ENCODE data around the gene XDH.

The XDH gene

DNA sequence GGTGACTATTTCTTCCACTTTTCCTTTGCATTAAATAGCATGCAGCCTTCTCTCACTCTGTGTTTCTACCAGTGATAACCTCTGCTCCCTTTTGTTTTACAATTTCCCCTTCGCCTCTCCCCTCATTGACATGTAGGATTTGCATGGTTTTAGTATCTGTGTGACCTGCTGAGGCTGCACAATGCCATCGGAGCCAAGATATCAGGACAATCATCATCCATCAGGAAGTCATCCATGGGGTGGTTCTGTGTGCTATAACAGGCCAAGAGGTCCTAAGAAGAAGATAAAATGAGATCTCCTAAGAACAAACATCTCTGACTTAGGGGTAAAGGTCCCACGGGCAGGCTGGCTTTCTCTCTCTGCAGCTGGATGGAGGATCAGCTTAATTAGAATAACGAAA lies 115.0 kb downstream of the XDH start:
- Histone ChIP-seq H2AK5ac (ENCODE audit: low read length, severe bottlenecking) (no peak overlapping the region), H2BK12ac (ENCODE audit: low read length in 2 of 2) (no peak overlapping the region), H3K14ac (ENCODE audit: low read length in 2 of 2) (no peak overlapping the region), H4K8ac (ENCODE audit: low read length) (no peak overlapping the region), H3K36me3 (ENCODE audit: control insufficient read depth in 1 of 2, insufficient read depth in 2 of 2, low read depth in 1 of 2, low read length in 2 of 2) (no peaks in the 10 kb centered on the region), H3K4ac (ENCODE audit: low read depth in 1 of 2, low read length in 2 of 2) (no peak overlapping the region), H3K9me3 (ENCODE audit: control insufficient read depth, low read length) (no peaks in the 10 kb centered on the region), H2AFZ (ENCODE audit: low read depth, low read length) (no peak overlapping the region), H3K18ac (ENCODE audit: low read depth in 1 of 2, low read length in 2 of 2) (no peak overlapping the region), H3K4me1 (ENCODE audit: control insufficient read depth, insufficient read depth, low read depth, low read length) (peaks cover 18% of the 10 kb centered on the region), H2BK5ac (ENCODE audit: low read depth, low read length, poor library complexity, severe bottlenecking) (no peak overlapping the region), H2BK15ac (ENCODE audit: low read depth, poor library complexity, severe bottlenecking) (no peak overlapping the region), H3K4me2 (ENCODE audit: low read length, poor library complexity, severe bottlenecking) (no peak overlapping the region), H3K79me1 (replicated peaks; ENCODE audit: low read length, poor library complexity, severe bottlenecking) (no peaks in the 10 kb centered on the region), H3K4me3 (ENCODE audit: insufficient read depth in 1 of 2, low read depth in 1 of 2, low read length in 2 of 2) (no peak overlapping the region), H4K91ac (ENCODE audit: low read length) (no peak overlapping the region), H3K9ac (ENCODE audit: low read length) (no peak overlapping the region), H3K27ac (ENCODE audit: low read length, poor library complexity, severe bottlenecking) (no peak overlapping the region), H3K27me3 (ENCODE audit: control insufficient read depth in 1 of 2, insufficient read depth in 1 of 2, low read length in 2 of 2) (peaks cover 0 to 4% of the 10 kb centered on the region in 2 experiments), H2BK120ac (ENCODE audit: low read depth, low read length) (no peak overlapping the region), H3K23ac (ENCODE audit: low read length in 2 of 2) (no peak overlapping the region)
- no peak for DNase-seq
- WGBS, result 72% methylated on average over 4 of the region's 4 CpGs

DNA sequence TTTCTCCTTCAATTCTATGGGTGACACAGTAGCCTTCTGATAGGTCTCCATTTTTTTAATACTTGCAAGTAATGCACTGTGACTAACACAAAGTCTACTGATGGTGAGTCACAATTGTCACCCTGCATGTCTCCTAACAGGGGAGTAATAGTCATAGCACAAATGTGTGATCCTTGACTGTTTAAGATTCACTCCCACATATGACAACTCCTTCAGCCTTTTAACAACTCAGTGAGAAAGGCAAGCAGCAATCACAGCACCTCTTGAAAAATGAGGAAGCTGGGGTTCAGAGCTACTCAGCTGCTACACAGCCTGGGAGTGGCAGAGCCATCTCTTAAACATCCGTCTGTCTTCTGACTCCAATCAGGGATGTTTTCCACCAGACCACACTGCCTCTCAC lies 116.8 kb downstream of the XDH start:
- 82% methylated on average over 1 of the region's 1 CpG for WGBS
- H3K4me3 ChIP-seq (ENCODE audit: insufficient read depth in 1 of 2, low read depth in 1 of 2, low read length in 2 of 2), result no peak overlapping the region

DNA sequence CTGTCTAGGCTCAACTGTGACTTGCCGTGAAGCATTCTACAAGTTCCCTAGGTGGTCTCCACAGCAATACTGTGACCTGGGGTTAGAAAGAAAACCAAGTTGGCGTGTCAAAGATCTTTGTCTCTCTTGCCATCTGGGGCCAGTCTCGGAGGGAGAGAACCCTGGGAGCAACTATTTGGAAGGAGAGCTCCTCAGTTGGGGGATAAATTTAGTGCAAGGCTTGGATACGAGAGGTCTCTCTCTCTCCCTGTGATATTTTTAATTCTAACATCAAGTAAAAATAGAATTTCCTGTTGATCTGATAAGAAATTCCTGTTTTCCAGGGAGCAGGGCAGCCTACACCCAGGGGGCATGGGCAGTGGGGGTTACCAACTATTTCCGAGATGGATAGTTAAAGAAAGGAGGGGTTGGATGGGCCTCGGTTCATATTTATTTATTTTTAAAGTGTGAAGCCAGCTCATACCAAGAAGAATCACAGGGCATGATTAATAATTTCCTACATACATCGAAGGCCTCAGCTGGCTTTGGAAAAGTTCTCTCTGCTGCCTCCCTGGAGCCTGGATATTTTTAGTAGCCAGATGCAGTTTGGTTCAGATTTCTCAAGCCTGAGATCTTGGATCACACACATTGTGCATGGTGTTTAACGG lies 117.8 kb downstream of the XDH start:
- no peak overlapping the region for H3K23ac ChIP-seq (ENCODE audit: low read length in 2 of 2)
- H3K79me1 ChIP-seq (replicated peaks; ENCODE audit: low read length, poor library complexity, severe bottlenecking), result no peaks in the 10 kb centered on the region
- no peak overlapping the region for H4K91ac ChIP-seq (ENCODE audit: low read length)
- H2BK12ac ChIP-seq (ENCODE audit: low read length in 2 of 2), result peak overlapping the region; percentile 2 to 82
- peak overlapping the region; percentile 16 to 75 for H3K18ac ChIP-seq (ENCODE audit: low read depth in 1 of 2, low read length in 2 of 2)
- no peak overlapping the region for H3K27ac ChIP-seq (ENCODE audit: low read length, poor library complexity, severe bottlenecking)
- H2BK120ac ChIP-seq (ENCODE audit: low read depth, low read length), result peak overlapping the region; percentile 83
- H3K14ac ChIP-seq (ENCODE audit: low read length in 2 of 2), result no peak overlapping the region
- no peaks in the 10 kb centered on the region for H3K36me3 ChIP-seq (ENCODE audit: control insufficient read depth in 1 of 2, insufficient read depth in 2 of 2, low read depth in 1 of 2, low read length in 2 of 2)
- no peak overlapping the region for H2AFZ ChIP-seq (ENCODE audit: low read depth, low read length)
- H3K4me2 ChIP-seq (ENCODE audit: low read length, poor library complexity, severe bottlenecking), result no peak overlapping the region
- H3K4me1 ChIP-seq (ENCODE audit: control insufficient read depth, insufficient read depth, low read depth, low read length), result peaks cover 16% of the 10 kb centered on the region
- H2BK15ac ChIP-seq (ENCODE audit: low read depth, poor library complexity, severe bottlenecking), result no peak overlapping the region
- WGBS, result 68% methylated on average over 6 of the region's 8 CpGs
- H4K8ac ChIP-seq (ENCODE audit: low read length), result no peak overlapping the region
- no peak overlapping the region for H2BK5ac ChIP-seq (ENCODE audit: low read depth, low read length, poor library complexity, severe bottlenecking)
- no peak overlapping the region for H3K4ac ChIP-seq (ENCODE audit: low read depth in 1 of 2, low read length in 2 of 2)
- peaks cover 0 to 4% of the 10 kb centered on the region in 2 experiments for H3K27me3 ChIP-seq (ENCODE audit: control insufficient read depth in 1 of 2, insufficient read depth in 1 of 2, low read length in 2 of 2)
- no peak overlapping the region for H3K4me3 ChIP-seq (ENCODE audit: insufficient read depth in 1 of 2, low read depth in 1 of 2, low read length in 2 of 2)
- peak overlapping the region; percentile 68 for H2AK5ac ChIP-seq (ENCODE audit: low read length, severe bottlenecking)
- DNase-seq, result peak; percentile 67
- no peak overlapping the region for H3K9ac ChIP-seq (ENCODE audit: low read length)
- peaks cover 6% of the 10 kb centered on the region for H3K9me3 ChIP-seq (ENCODE audit: control insufficient read depth, low read length)

More for the DNA sequence above, 116.8 kb downstream of the XDH start:
- H3K4me2 ChIP-seq (ENCODE audit: low read length, poor library complexity, severe bottlenecking), result no peak overlapping the region
- peaks cover 16% of the 10 kb centered on the region for H3K4me1 ChIP-seq (ENCODE audit: control insufficient read depth, insufficient read depth, low read depth, low read length)
- no peaks in the 10 kb centered on the region for H3K36me3 ChIP-seq (ENCODE audit: control insufficient read depth in 1 of 2, insufficient read depth in 2 of 2, low read depth in 1 of 2, low read length in 2 of 2)
- no peaks in the 10 kb centered on the region for H3K9me3 ChIP-seq (ENCODE audit: control insufficient read depth, low read length)
- H2BK12ac ChIP-seq (ENCODE audit: low read length in 2 of 2), result peak overlapping the region in 1 of 2 experiments; percentile 15
- no peak overlapping the region for H2BK15ac ChIP-seq (ENCODE audit: low read depth, poor library complexity, severe bottlenecking)
- DNase-seq, result peak; percentile 71
- H3K23ac ChIP-seq (ENCODE audit: low read length in 2 of 2), result no peak overlapping the region
- no peak overlapping the region for H3K27ac ChIP-seq (ENCODE audit: low read length, poor library complexity, severe bottlenecking)
- peaks cover 0 to 4% of the 10 kb centered on the region in 2 experiments for H3K27me3 ChIP-seq (ENCODE audit: control insufficient read depth in 1 of 2, insufficient read depth in 1 of 2, low read length in 2 of 2)
- no peak overlapping the region for H4K8ac ChIP-seq (ENCODE audit: low read length)
- no peak overlapping the region for H3K4ac ChIP-seq (ENCODE audit: low read depth in 1 of 2, low read length in 2 of 2)
- H4K91ac ChIP-seq (ENCODE audit: low read length), result peak overlapping the region; percentile 52
- H3K18ac ChIP-seq (ENCODE audit: low read depth in 1 of 2, low read length in 2 of 2), result no peak overlapping the region
- no peak overlapping the region for H3K14ac ChIP-seq (ENCODE audit: low read length in 2 of 2)
- H2BK120ac ChIP-seq (ENCODE audit: low read depth, low read length), result no peak overlapping the region
- H2AFZ ChIP-seq (ENCODE audit: low read depth, low read length), result no peak overlapping the region
- no peak overlapping the region for H2BK5ac ChIP-seq (ENCODE audit: low read depth, low read length, poor library complexity, severe bottlenecking)
- H3K79me1 ChIP-seq (replicated peaks; ENCODE audit: low read length, poor library complexity, severe bottlenecking), result no peaks in the 10 kb centered on the region
- H3K9ac ChIP-seq (ENCODE audit: low read length), result no peak overlapping the region
- H2AK5ac ChIP-seq (ENCODE audit: low read length, severe bottlenecking), result no peak overlapping the region

DNA sequence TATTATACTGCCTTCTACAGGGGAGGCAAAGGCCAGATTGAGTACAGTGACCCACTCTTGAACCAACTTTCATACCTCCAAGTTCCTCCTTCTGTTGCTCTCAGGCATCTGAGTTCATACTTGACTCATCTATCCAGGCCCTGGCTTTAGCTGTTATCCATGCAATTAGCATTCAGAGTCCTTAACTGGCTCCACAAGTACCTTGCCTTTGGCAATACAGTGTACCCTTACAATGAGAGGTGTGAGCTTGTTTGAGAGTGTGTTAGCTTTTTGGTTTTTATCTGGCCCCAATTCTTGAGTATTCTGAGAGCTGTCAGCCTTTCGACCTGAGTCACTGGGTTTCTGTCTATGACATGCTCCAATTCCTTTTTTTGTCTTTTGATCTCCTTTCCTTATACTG lies 120.3 kb downstream of the XDH start:
- no peak overlapping the region for H2BK15ac ChIP-seq (ENCODE audit: low read depth, poor library complexity, severe bottlenecking)
- H2BK120ac ChIP-seq (ENCODE audit: low read depth, low read length), result no peak overlapping the region
- peaks cover 16% of the 10 kb centered on the region for H3K4me1 ChIP-seq (ENCODE audit: control insufficient read depth, insufficient read depth, low read depth, low read length)
- H3K27ac ChIP-seq (ENCODE audit: low read length, poor library complexity, severe bottlenecking), result no peak overlapping the region
- H3K14ac ChIP-seq (ENCODE audit: low read length in 2 of 2), result no peak overlapping the region
- 100% methylated on average over 1 of the region's 1 CpG for WGBS
- H2BK5ac ChIP-seq (ENCODE audit: low read depth, low read length, poor library complexity, severe bottlenecking), result no peak overlapping the region
- no peak overlapping the region for H3K4ac ChIP-seq (ENCODE audit: low read depth in 1 of 2, low read length in 2 of 2)
- no peaks in the 10 kb centered on the region for H3K79me1 ChIP-seq (replicated peaks; ENCODE audit: low read length, poor library complexity, severe bottlenecking)
- H4K8ac ChIP-seq (ENCODE audit: low read length), result no peak overlapping the region
- no peak overlapping the region for H2AK5ac ChIP-seq (ENCODE audit: low read length, severe bottlenecking)
- H3K4me2 ChIP-seq (ENCODE audit: low read length, poor library complexity, severe bottlenecking), result no peak overlapping the region
- no peak overlapping the region for H2AFZ ChIP-seq (ENCODE audit: low read depth, low read length)
- H3K9me3 ChIP-seq (ENCODE audit: control insufficient read depth, low read length), result peaks cover 6% of the 10 kb centered on the region
- no peaks in the 10 kb centered on the region for H3K36me3 ChIP-seq (ENCODE audit: control insufficient read depth in 1 of 2, insufficient read depth in 2 of 2, low read depth in 1 of 2, low read length in 2 of 2)
- no peak for DNase-seq
- H2BK12ac ChIP-seq (ENCODE audit: low read length in 2 of 2), result no peak overlapping the region
- H3K18ac ChIP-seq (ENCODE audit: low read depth in 1 of 2, low read length in 2 of 2), result no peak overlapping the region
- no peak overlapping the region for H3K4me3 ChIP-seq (ENCODE audit: insufficient read depth in 1 of 2, low read depth in 1 of 2, low read length in 2 of 2)
- H3K27me3 ChIP-seq (ENCODE audit: control insufficient read depth in 1 of 2, insufficient read depth in 1 of 2, low read length in 2 of 2), result peaks cover 0 to 4% of the 10 kb centered on the region in 2 experiments
- H3K9ac ChIP-seq (ENCODE audit: low read length), result no peak overlapping the region
- no peak overlapping the region for H3K23ac ChIP-seq (ENCODE audit: low read length in 2 of 2)
- no peak overlapping the region for H4K91ac ChIP-seq (ENCODE audit: low read length)

Data from mesenchymal stem cell (in vitro differentiated cells and primary cell).